Smooth muscle cell (in vitro differentiated cells): ENCODE results near the gene CDKL5. TPM values are rescaled to one million over a fixed set of nuclear protein-coding genes. Genes with fewer than 3 reads are reported as not detected.
"Not testable (repeated sequence)": the region's sequence is repeated elsewhere in the genome, so short reads cannot be mapped to it uniquely, and the experiment has no call there.

ENCODE experiments used
- DNase-seq: peaks from one replicate; lab custom pipeline; 2025; ENCODE audit not compliant: unreplicated experiment; lab: John Stamatoyannopoulos, UW
- H2AFZ ChIP-seq: fragments of 200-600 bp; sonication (generic); 2 replicates; pipeline ENCODE4 v1.6.0; 2016; ENCODE audit warnings: antibody characterized with exemption, low read depth, mild to moderate bottlenecking
- H3F3A ChIP-seq: fragments of 200-600 bp; sonication (generic); 2 replicates; pipeline ENCODE4 v1.6.0; 2017; ENCODE audit warnings: antibody characterized with exemption, low read depth
- H3K27ac ChIP-seq: fragments of 200-600 bp; sonication (generic); 2 replicates; pipeline ENCODE4 v1.5.1; 2016; ENCODE audit warnings: low read depth, mild to moderate bottlenecking
- H3K27me3 ChIP-seq: fragments of 200-600 bp; sonication (generic); 2 replicates; pipeline ENCODE4 v1.6.1; 2016; ENCODE audit warnings: low read depth, mild to moderate bottlenecking
- H3K36me3 ChIP-seq: fragments of 200-600 bp; sonication (generic); 2 replicates; pipeline ENCODE4 v1.5.1; 2016; ENCODE audit warnings: low read depth
- H3K4me1 ChIP-seq: fragments of 200-600 bp; sonication (generic); 2 replicates; pipeline ENCODE4 v1.5.1; 2016; ENCODE audit warnings: low read depth
- H3K4me2 ChIP-seq: fragments of 200-600 bp; sonication (generic); 2 replicates; pipeline ENCODE4 v1.6.0; 2016; ENCODE audit warnings: mild to moderate bottlenecking
- H3K4me3 ChIP-seq: fragments of 200-600 bp; sonication (generic); 2 replicates; pipeline ENCODE4 v1.5.1; 2016; ENCODE audit warnings: mild to moderate bottlenecking
- H3K79me2 ChIP-seq: fragments of 200-600 bp; sonication (generic); 2 replicates; pipeline ENCODE4 v1.6.0; 2016; ENCODE audit warnings: low read depth, mild to moderate bottlenecking
- H3K9ac ChIP-seq: fragments of 200-600 bp; sonication (generic); 2 replicates; pipeline ENCODE4 v1.6.0; 2016; ENCODE audit warnings: low read depth
- H3K9me3 ChIP-seq: fragments of 200-600 bp; sonication (generic); replicated peaks from 2 replicates; pipeline ENCODE4 v1.5.1; 2016; ENCODE audit warnings: low read depth
- H4K20me1 ChIP-seq: fragments of 200-600 bp; sonication (generic); 2 replicates; pipeline ENCODE4 v1.6.0; 2016; ENCODE audit warnings: low read depth
- CTCF ChIP-seq: fragments of 200-600 bp; sonication (generic); IDR thresholded peaks from 2 replicates; pipeline ENCODE4 v1.5.1; 2017; ENCODE audit warnings: borderline replicate concordance, mild to moderate bottlenecking, antibody characterized with exemption; ENCODE audit not compliant: insufficient read depth, poor library complexity, severe bottlenecking
- WGBS: methylation state at CpG from one replicate; pipeline ENCODE4 v1.1.7; 2016; ENCODE audit warnings: low lambda C conversion rate; 5-methylcytosine and 5-hydroxymethylcytosine counted together
- polyA plus RNA-seq: library from polyadenylated mRNA; unstranded; fragments of >200 nt; fragmentation: Nextera tagmentation; extraction: Ambion mirVana; gene quantifications from 2 replicates; pipeline ENCODE4 v1.2.1, GENCODE V29; 2016
- total RNA-seq: library from RNA; depleted of rRNA; stranded (reverse); fragments of >200 nt; gene quantifications from 2 replicates; pipeline ENCODE4 v1.2.3, GENCODE V29; 2014

Gene CDKL5
- total and polyA plus RNA-seq, 2 experiments from 2014 or later: 3.4 to 14.4 TPM

DNA sequence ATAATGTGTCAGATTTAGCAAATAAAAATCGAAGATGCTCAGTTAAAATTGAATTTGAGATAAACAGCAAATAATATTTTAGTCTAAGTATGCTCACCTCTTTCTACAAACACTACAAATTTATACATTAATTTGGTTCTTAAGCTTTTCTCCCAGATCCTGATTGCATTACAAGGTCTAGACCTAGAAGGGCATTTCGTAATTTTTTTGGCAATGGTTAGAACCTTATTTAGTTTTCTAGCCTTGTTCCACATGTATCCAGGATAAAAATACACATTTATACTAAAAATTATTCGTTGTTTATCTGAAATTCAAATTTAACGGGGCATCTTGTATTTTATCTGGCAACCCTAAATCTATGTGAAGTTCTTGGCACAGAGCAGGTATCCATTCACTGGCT lies 2.5 kb upstream of the CDKL5 start:
- peaks cover 17% of the 10 kb centered on the region for H3K79me2 ChIP-seq
- no peak overlapping the region for H3K4me3 ChIP-seq
- peaks cover 8% of the 10 kb centered on the region for H3K4me1 ChIP-seq
- peak overlapping the region; percentile 58 for H3K27ac ChIP-seq
- H3K9me3 ChIP-seq: no peaks in the 10 kb centered on the region
- 68% methylated on average over 4 of the region's 4 CpGs for WGBS
- no peak for TF ChIP-seq CTCF
- H4K20me1 ChIP-seq: peaks cover 10% of the 10 kb centered on the region
- H3F3A ChIP-seq: no peaks in the 10 kb centered on the region
- H3K4me2 ChIP-seq: no peak overlapping the region
- H3K36me3 ChIP-seq: no peaks in the 10 kb centered on the region
- no peak for DNase-seq
- H3K27me3 ChIP-seq: no peaks in the 10 kb centered on the region
- no peak overlapping the region for H3K9ac ChIP-seq
- no peak overlapping the region for H2AFZ ChIP-seq

DNA sequence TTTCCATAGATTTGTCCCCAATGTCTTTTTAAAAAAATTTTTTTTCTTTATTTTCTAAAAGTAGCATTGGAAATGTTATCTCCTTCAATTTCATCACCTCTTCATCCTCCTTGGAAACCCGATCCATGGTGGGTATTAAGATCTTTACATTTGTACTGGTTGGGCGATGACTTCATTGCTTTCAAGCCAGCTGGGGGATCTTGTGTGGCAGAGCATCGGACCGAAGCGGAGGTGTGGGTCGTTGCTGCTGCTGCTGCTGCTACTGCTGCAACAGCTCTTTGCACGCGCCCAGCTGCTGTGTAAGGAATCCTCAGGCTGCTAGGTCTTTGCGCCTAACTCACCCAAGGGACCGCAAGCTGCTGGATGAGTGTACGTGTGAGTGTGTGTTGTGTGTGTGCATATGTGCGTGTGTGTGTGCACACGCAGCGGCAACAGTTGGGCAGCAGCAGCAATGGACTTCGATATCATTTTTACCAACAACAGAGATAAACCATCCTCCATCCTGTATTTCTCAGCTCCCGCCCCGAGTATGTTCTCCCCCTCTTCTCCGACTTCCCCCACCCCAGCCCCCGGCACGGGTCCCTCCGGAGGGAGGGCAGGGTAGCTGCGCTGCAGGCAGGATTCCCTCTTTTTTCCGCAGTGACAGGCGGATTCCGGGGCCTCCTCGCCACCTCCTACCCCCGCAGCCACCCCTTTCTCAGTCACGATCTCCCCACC lies 768 bp upstream of the CDKL5 start:
- H3K4me1 ChIP-seq: peaks cover 15% of the 10 kb centered on the region
- 55% methylated on average over 25 of the region's 28 CpGs for whole genome bisulfite sequencing
- H3K36me3 ChIP-seq: no peaks in the 10 kb centered on the region
- DNase-seq: peak; percentile 18
- peaks cover 34% of the 10 kb centered on the region for H3K79me2 ChIP-seq
- H3K4me2 ChIP-seq: peak overlapping the region; percentile 83
- H4K20me1 ChIP-seq: peaks cover 26% of the 10 kb centered on the region
- peak overlapping the region; percentile 21 for H2AFZ ChIP-seq
- peak overlapping the region; percentile 30 for H3K9ac ChIP-seq
- TF ChIP-seq CTCF: no peak
- H3K27ac ChIP-seq: peak overlapping the region; percentile 52
- no peaks in the 10 kb centered on the region for H3K27me3 ChIP-seq
- H3K4me3 ChIP-seq: peak overlapping the region; percentile 78
- no peaks in the 10 kb centered on the region for H3F3A ChIP-seq
- no peaks in the 10 kb centered on the region for H3K9me3 ChIP-seq

- Histone ChIP-seq H3K4me1 (peaks cover 15% of the 10 kb centered on the region), H4K20me1 (peaks cover 33% of the 10 kb centered on the region), H3K4me2 (peak overlapping the region; percentile 77), H3K4me3 (peak overlapping the region; percentile 78), H3K9me3 (no peaks in the 10 kb centered on the region), H3F3A (no peaks in the 10 kb centered on the region), H3K36me3 (no peaks in the 10 kb centered on the region), H2AFZ (peak overlapping the region; percentile 72), H3K79me2 (peaks cover 42% of the 10 kb centered on the region), H3K27ac (no peak overlapping the region), H3K27me3 (no peaks in the 10 kb centered on the region), H3K9ac (peak overlapping the region; percentile 80)
- 44% methylated on average over 21 of the region's 40 CpGs for WGBS
- no peak for TF ChIP-seq CTCF
- no peak for DNase-seq
These were observed 554 bp downstream of the CDKL5 start for GRCh38 chrX:18426004-18426320.

GRCh38 chrX:18428006-18428405 lies 2.6 kb downstream of the CDKL5 start:
- H3K9me3 ChIP-seq: no peaks in the 10 kb centered on the region
- peak overlapping the region; percentile 77 for H3K4me2 ChIP-seq
- no peaks in the 10 kb centered on the region for H3K36me3 ChIP-seq
- 58% methylated on average over 5 of the region's 5 CpGs for WGBS
- TF ChIP-seq CTCF: no peak
- no peak overlapping the region for H2AFZ ChIP-seq
- peaks cover 47% of the 10 kb centered on the region for H3K79me2 ChIP-seq
- H3K4me3 ChIP-seq: peak overlapping the region; percentile 78
- H3K9ac ChIP-seq: no peak overlapping the region
- peaks cover 15% of the 10 kb centered on the region for H3K4me1 ChIP-seq
- H4K20me1 ChIP-seq: peaks cover 34% of the 10 kb centered on the region
- DNase-seq: no peak
- no peaks in the 10 kb centered on the region for H3K27me3 ChIP-seq
- H3F3A ChIP-seq: no peaks in the 10 kb centered on the region
- H3K27ac ChIP-seq: no peak overlapping the region

GRCh38 chrX:18433288-18433687 lies 7.9 kb downstream of the CDKL5 start:
- not testable (repeated sequence) for H3K4me1 ChIP-seq, H3K9me3 ChIP-seq, H3K4me2 ChIP-seq, H2AFZ ChIP-seq, DNase-seq, H3K9ac ChIP-seq, H3K27me3 ChIP-seq, H3F3A ChIP-seq, H3K27ac ChIP-seq, H3K4me3 ChIP-seq, H3K36me3 ChIP-seq
- H3K79me2 ChIP-seq: peaks cover 50% of the 10 kb centered on the region
- WGBS: 93% methylated on average over 14 of the region's 14 CpGs
- peaks cover 48% of the 10 kb centered on the region for H4K20me1 ChIP-seq
